Activated CD8-positive, alpha-beta memory T cell treated with anti-CD3 and anti-CD28 coated beads, Interleukin-2, amount 10 ng/mL, durations not matched to agents 7 days and 5 days (primary cell): ENCODE data around the gene UPP1. TPM values are rescaled to one million over a fixed set of nuclear protein-coding genes. Genes with fewer than 3 reads are reported as not detected.

Experiments
- ATAC-seq: fragments of 150-1000 bp; cut with Tn5 transposase; one replicate; pipeline ENCODE4 v1.10.0; 2021; ENCODE audit warnings: moderate library complexity
- CTCF ChIA-PET: fragments of 350-600 bp; sonication (Branson Sonifier 250); formaldehyde crosslinking; loops from one replicate; lab custom pipeline; 2021; ENCODE audit warnings: antibody characterized with exemption; lab: Charles Lee
- DNase-seq: peaks from one replicate; pipeline ENCODE4 v3.0.0-alpha.2; 2020
- H3K27ac Mint-ChIP-seq: one replicate; pipeline ENCODE4 v1.8.0; 2021; ENCODE audit warnings: mild to moderate bottlenecking, mixed read lengths
- H3K27me3 Mint-ChIP-seq: one replicate; pipeline ENCODE4 v1.8.0; 2021; ENCODE audit warnings: mixed read lengths
- H3K36me3 Mint-ChIP-seq: one replicate; pipeline ENCODE4 v1.8.0; 2021; ENCODE audit warnings: mild to moderate bottlenecking, mixed read lengths
- H3K4me1 Mint-ChIP-seq: one replicate; pipeline ENCODE4 v1.8.0; 2021; ENCODE audit warnings: mixed read lengths
- H3K4me3 Mint-ChIP-seq: one replicate; pipeline ENCODE4 v1.8.0; 2021; ENCODE audit warnings: mild to moderate bottlenecking, moderate library complexity, mixed read lengths
- H3K9me3 Mint-ChIP-seq: one replicate; pipeline ENCODE4 v1.8.0; 2022; ENCODE audit warnings: low read depth, mixed read lengths
- total RNA-seq, 2 experiments: library from RNA; stranded (reverse); gene quantifications; one replicate each; pipeline ENCODE4 v1.2.3, GENCODE V29; 2021

UPP1 gene
- total RNA-seq, 2 experiments from 2014 or later = 57.9 to 87.6 TPM

- DNase-seq (no peak), ATAC-seq (no peak)
- Mint-ChIP-seq H3K4me3 (peak overlapping the region; percentile 82), H3K27me3 (no peaks in the 10 kb centered on the region), H3K4me1 (peaks cover 74% of the 10 kb centered on the region), H3K27ac (peak overlapping the region; percentile 98), H3K36me3 (peaks cover 46% of the 10 kb centered on the region), H3K9me3 (no peaks in the 10 kb centered on the region)
- CTCF ChIA-PET = interaction anchor here (2.1 kb wide), 1 partner anchor 20 kb away, joined by 12 read pairs; no protein-coding TSS in a partner anchor
Measured at GRCh38 chr7:48090095-48090805, 1.2 kb downstream of the UPP1 start.

GRCh38 chr7:48091506-48092433 lies 2.7 kb downstream of the UPP1 start:
- H3K27me3 Mint-ChIP-seq = no peaks in the 10 kb centered on the region
- H3K4me3 Mint-ChIP-seq = peak overlapping the region; percentile 82
- H3K4me1 Mint-ChIP-seq = peaks cover 72% of the 10 kb centered on the region
- CTCF ChIA-PET = interaction anchor here (1.1 to 1.7 kb wide), 4 partner anchors 7 to 54 kb away, joined by 3 to 5 read pairs (median 4); no protein-coding TSS in a partner anchor
- DNase-seq = no peak
- peak overlapping the region; percentile 52 for H3K27ac Mint-ChIP-seq
- H3K36me3 Mint-ChIP-seq = peaks cover 57% of the 10 kb centered on the region
- ATAC-seq = no peak
- no peaks in the 10 kb centered on the region for H3K9me3 Mint-ChIP-seq

- Mint-ChIP-seq H3K4me3 (no peak overlapping the region), H3K27ac (peak overlapping the region; percentile 73), H3K27me3 (no peaks in the 10 kb centered on the region), H3K4me1 (peaks cover 88% of the 10 kb centered on the region), H3K9me3 (no peaks in the 10 kb centered on the region), H3K36me3 (peaks cover 83% of the 10 kb centered on the region)
- no peak for ATAC-seq
- CTCF ChIA-PET = interaction anchor here (2.8 to 2.9 kb wide), 2 partner anchors 15 to 104 kb away, joined by 14 to 19 read pairs; no protein-coding TSS in a partner anchor
- no peak for DNase-seq
Measured at GRCh38 chr7:48094861-48095293, 5.8 kb downstream of the UPP1 start.

- H3K9me3 Mint-ChIP-seq = no peaks in the 10 kb centered on the region
- peak; percentile 68 for DNase-seq
- peaks cover 73% of the 10 kb centered on the region for H3K36me3 Mint-ChIP-seq
- H3K4me3 Mint-ChIP-seq = peak overlapping the region; percentile 54
- CTCF ChIA-PET = interaction anchor here (0.8 to 2.9 kb wide), 7 partner anchors 9 to 151 kb away, joined by 3 to 19 read pairs (median 5); no protein-coding TSS in a partner anchor
- H3K27ac Mint-ChIP-seq = peak overlapping the region; percentile 90
- H3K4me1 Mint-ChIP-seq = peaks cover 77% of the 10 kb centered on the region
- peak; percentile 46 for ATAC-seq
- H3K27me3 Mint-ChIP-seq = no peaks in the 10 kb centered on the region
Measured at GRCh38 chr7:48096273-48096672, 7.2 kb downstream of the UPP1 start.

GRCh38 chr7:48097521-48098231 lies 8.6 kb downstream of the UPP1 start:
- peaks cover 73% of the 10 kb centered on the region for H3K36me3 Mint-ChIP-seq
- no peaks in the 10 kb centered on the region for H3K9me3 Mint-ChIP-seq
- H3K4me1 Mint-ChIP-seq = peaks cover 69% of the 10 kb centered on the region
- CTCF ChIA-PET = interaction anchor here (1.2 to 1.8 kb wide), 2 partner anchors 10 to 13 kb away, joined by 3 to 9 read pairs; no protein-coding TSS in a partner anchor
- peak overlapping the region; percentile 90 for H3K27ac Mint-ChIP-seq
- H3K4me3 Mint-ChIP-seq = peak overlapping the region; percentile 65
- no peaks in the 10 kb centered on the region for H3K27me3 Mint-ChIP-seq
- DNase-seq (no peak), ATAC-seq (peak; percentile 59)

- Mint-ChIP-seq H3K36me3 (peaks cover 74% of the 10 kb centered on the region), H3K4me3 (peak overlapping the region; percentile 65), H3K9me3 (no peaks in the 10 kb centered on the region), H3K27ac (peak overlapping the region; percentile 90), H3K4me1 (peaks cover 58% of the 10 kb centered on the region), H3K27me3 (no peaks in the 10 kb centered on the region)
- ATAC-seq (no peak), DNase-seq (no peak)
- CTCF ChIA-PET = interaction anchor here (1.8 kb wide), 1 partner anchor 12 kb away, joined by 9 read pairs; no protein-coding TSS in a partner anchor
Measured at GRCh38 chr7:48098846-48099245, 9.8 kb downstream of the UPP1 start.

- CTCF ChIA-PET = interaction anchor here (1.4 to 2.0 kb wide), 2 partner anchors 10 to 108 kb away, joined by 6 read pairs; no protein-coding TSS in a partner anchor
- H3K27ac Mint-ChIP-seq = peak overlapping the region; percentile 65
- no peaks in the 10 kb centered on the region for H3K27me3 Mint-ChIP-seq
- ATAC-seq = no peak
- peaks cover 75% of the 10 kb centered on the region for H3K36me3 Mint-ChIP-seq
- no peak overlapping the region for H3K4me3 Mint-ChIP-seq
- no peaks in the 10 kb centered on the region for H3K9me3 Mint-ChIP-seq
- H3K4me1 Mint-ChIP-seq = peaks cover 50% of the 10 kb centered on the region
- DNase-seq = no peak
Measured at GRCh38 chr7:48099781-48100180, 10.7 kb downstream of the UPP1 start.

- H3K4me3 Mint-ChIP-seq = no peak overlapping the region
- peaks cover 75% of the 10 kb centered on the region for H3K36me3 Mint-ChIP-seq
- H3K27ac Mint-ChIP-seq = no peak overlapping the region
- CTCF ChIA-PET = interaction anchor here (0.7 to 4.1 kb wide), 5 partner anchors 9 to 110 kb away, joined by 3 to 24 read pairs (median 6); no protein-coding TSS in a partner anchor
- DNase-seq (no peak), ATAC-seq (no peak)
- H3K4me1 Mint-ChIP-seq = peaks cover 37% of the 10 kb centered on the region
- no peaks in the 10 kb centered on the region for H3K9me3 Mint-ChIP-seq
- H3K27me3 Mint-ChIP-seq = no peaks in the 10 kb centered on the region
Measured at GRCh38 chr7:48101352-48101751, 12.3 kb downstream of the UPP1 start.

- Mint-ChIP-seq H3K27me3 (no peaks in the 10 kb centered on the region), H3K36me3 (peaks cover 74% of the 10 kb centered on the region), H3K4me1 (peaks cover 31% of the 10 kb centered on the region), H3K27ac (no peak overlapping the region), H3K9me3 (no peaks in the 10 kb centered on the region), H3K4me3 (no peak overlapping the region)
- CTCF ChIA-PET = interaction anchor here (1.3 to 4.1 kb wide), 4 partner anchors 8 to 157 kb away, joined by 3 to 24 read pairs (median 6); no protein-coding TSS in a partner anchor
- ATAC-seq (no peak), DNase-seq (no peak)
Measured at GRCh38 chr7:48101968-48102367, 12.9 kb downstream of the UPP1 start.

- no peak for ATAC-seq
- Mint-ChIP-seq H3K4me3 (no peak overlapping the region), H3K4me1 (peaks cover 26% of the 10 kb centered on the region), H3K36me3 (peaks cover 71% of the 10 kb centered on the region), H3K9me3 (no peaks in the 10 kb centered on the region), H3K27me3 (no peaks in the 10 kb centered on the region), H3K27ac (no peak overlapping the region)
- DNase-seq = no peak
- CTCF ChIA-PET = interaction anchor here (1.3 to 4.1 kb wide), 5 partner anchors 8 to 157 kb away, joined by 3 to 24 read pairs (median 4); no protein-coding TSS in a partner anchor
Measured at GRCh38 chr7:48102530-48102929, 13.5 kb downstream of the UPP1 start.

- H3K27me3 Mint-ChIP-seq = no peaks in the 10 kb centered on the region
- no peak for DNase-seq
- peaks cover 57% of the 10 kb centered on the region for H3K36me3 Mint-ChIP-seq
- H3K4me3 Mint-ChIP-seq = no peak overlapping the region
- CTCF ChIA-PET = interaction anchor here (1.8 to 4.1 kb wide), 2 partner anchors 9 to 114 kb away, joined by 4 to 24 read pairs; no protein-coding TSS in a partner anchor
- no peak for ATAC-seq
- H3K9me3 Mint-ChIP-seq = no peaks in the 10 kb centered on the region
- peak overlapping the region; percentile 25 for H3K27ac Mint-ChIP-seq
- peaks cover 9% of the 10 kb centered on the region for H3K4me1 Mint-ChIP-seq
Measured at GRCh38 chr7:48105045-48105444, 16.0 kb downstream of the UPP1 start.
